Urinary bladder (tissue), 4 donors: Measurements from ENCODE around the gene STRADA. TPM values are rescaled to one million over a fixed set of nuclear protein-coding genes. Genes with fewer than 3 reads are reported as not detected.

ENCODE experiments used
- DNase-seq: peaks from one replicate; pipeline ENCODE4 v3.0.0-alpha.2; 2015; ENCODE audit errors: extremely low spot score
- H3K27ac ChIP-seq: one replicate; pipeline ENCODE4 v1.5.1; 2013; ENCODE audit warnings: low read depth, mild to moderate bottlenecking, moderate library complexity
- H3K36me3 ChIP-seq: one replicate; pipeline ENCODE4 v1.6.1; 2013; ENCODE audit warnings: mild to moderate bottlenecking, moderate library complexity; ENCODE audit not compliant: insufficient read depth
- H3K4me1 ChIP-seq: one replicate; pipeline ENCODE4 v1.6.1; 2013; ENCODE audit warnings: mild to moderate bottlenecking, moderate library complexity; ENCODE audit not compliant: insufficient read depth
- H3K4me3 ChIP-seq: one replicate; pipeline ENCODE4 v1.5.1; 2013; ENCODE audit warnings: low read depth, low read length
- WGBS: extraction: QIAGEN DNeasy Blood & Tissue Kit; methylation state at CpG from one replicate; pipeline ENCODE4 v1.1.7; 2013; 5-methylcytosine and 5-hydroxymethylcytosine counted together
- polyA plus RNA-seq: library from polyadenylated mRNA; stranded (reverse); fragments of 200-250 nt; gene quantifications from one replicate; pipeline ENCODE4 v1.2.3, GENCODE V29; 2013
- total RNA-seq: library from RNA; depleted of rRNA; stranded (reverse); fragments of >200 nt; gene quantifications from one replicate; pipeline ENCODE4 v1.2.3, GENCODE V29; 2014
- donor health status: healthy with polysubstance abuse.
- donor health status: healthy.

The STRADA gene
- total and polyA plus RNA-seq, 2 donors, result 24.9 to 41.7 TPM

DNA sequence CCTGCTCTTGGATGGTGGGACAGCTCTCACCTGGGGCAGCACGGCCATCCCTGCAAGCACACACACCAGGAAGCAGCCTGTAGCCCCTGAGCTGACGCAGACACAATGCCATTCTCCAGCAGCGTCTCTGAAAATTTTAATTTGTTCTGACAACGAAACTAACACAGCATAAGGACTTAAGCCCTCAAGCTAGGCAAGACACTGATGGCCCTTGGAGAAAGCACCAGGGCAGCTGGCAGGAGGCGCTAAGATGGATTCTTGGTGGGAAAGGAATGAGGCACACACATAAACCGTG, 38.9 kb downstream of the STRADA start:
- Histone ChIP-seq H3K27ac (no peak overlapping the region), H3K36me3 (no peaks in the 10 kb centered on the region)
- no peak for DNase-seq

DNA sequence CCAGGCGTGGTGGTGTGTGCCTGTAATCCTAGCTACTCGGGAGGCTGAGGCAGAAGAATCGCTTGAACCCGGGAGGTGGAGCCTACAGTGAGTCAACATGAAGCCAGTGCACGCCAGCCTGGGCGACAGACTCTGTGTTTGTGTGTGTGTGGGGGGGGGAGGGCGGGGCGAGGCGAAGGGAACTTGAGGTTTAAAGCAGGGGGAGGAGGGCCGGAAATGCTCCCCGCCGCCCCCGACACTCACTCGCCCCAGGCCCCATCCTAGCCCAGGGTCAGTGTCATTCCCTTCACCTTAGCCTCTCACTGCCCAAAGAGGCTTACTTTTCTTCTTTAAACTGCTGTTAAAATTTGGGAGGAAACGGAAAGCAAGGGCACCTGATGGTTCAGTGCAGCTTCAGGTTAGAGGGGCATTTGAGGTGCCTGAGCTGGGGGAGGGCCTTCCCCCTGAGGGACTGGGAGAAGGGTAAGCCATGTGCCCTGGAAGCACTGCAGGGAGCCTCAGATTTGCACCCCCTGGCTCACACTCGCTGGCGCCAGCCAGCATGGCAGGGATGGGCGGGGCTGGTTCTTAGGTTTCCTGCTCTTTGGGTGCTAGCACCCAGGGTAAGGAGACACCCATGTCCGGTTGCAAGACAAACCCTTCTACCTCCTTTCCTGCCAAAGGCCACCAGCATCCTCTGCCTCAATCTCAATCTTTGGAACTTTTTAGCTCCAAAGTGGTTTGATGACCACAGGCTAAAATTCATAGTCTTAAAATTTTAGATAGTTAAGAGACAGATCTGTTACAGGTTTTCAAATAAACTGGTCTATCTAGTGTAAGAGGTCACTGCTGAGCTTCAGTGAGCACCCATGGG, 39.5 kb downstream of the STRADA start:
- H3K4me1 ChIP-seq, result peaks cover 3% of the 10 kb centered on the region
- 83% methylated on average over 19 of the region's 19 CpGs for WGBS
- H3K36me3 ChIP-seq, result no peaks in the 10 kb centered on the region
- no peak for DNase-seq
- no peak overlapping the region for H3K4me3 ChIP-seq
- H3K27ac ChIP-seq, result peak overlapping the region; percentile 3

More for the DNA sequence above, 38.9 kb downstream of the STRADA start:
- WGBS, result 84% methylated on average over 6 of the region's 6 CpGs
- no peak overlapping the region for H3K4me3 ChIP-seq
- peaks cover 3% of the 10 kb centered on the region for H3K4me1 ChIP-seq

DNA sequence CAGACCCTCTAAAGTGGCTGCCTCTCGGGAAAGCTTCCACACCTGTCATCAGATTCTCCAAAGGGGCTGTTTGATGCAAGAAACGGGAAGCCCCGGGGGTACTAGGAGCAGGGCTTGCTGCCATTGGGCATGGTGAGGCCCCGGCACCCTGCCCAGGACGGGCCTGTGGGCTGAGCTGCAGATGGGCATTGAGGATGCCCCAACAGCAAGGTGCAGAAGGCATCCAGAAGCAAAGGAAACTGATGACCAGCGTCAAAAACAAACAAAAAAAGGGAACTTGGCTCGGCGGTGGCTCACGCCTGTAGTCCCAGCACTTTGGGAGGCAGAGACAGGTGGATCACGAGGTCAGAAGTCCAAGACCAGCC, 40.2 kb downstream of the STRADA start:
- no peak for DNase-seq
- WGBS, result 69% methylated on average over 10 of the region's 10 CpGs
- H3K27ac ChIP-seq, result no peak overlapping the region
- H3K4me1 ChIP-seq, result peaks cover 3% of the 10 kb centered on the region
- peak overlapping the region; percentile 60 for H3K4me3 ChIP-seq
- no peaks in the 10 kb centered on the region for H3K36me3 ChIP-seq

- Histone ChIP-seq H3K4me3 (peak overlapping the region; percentile 60), H3K27ac (no peak overlapping the region), H3K4me1 (peaks cover 3% of the 10 kb centered on the region), H3K36me3 (no peaks in the 10 kb centered on the region)
- DNase-seq, result no peak
- WGBS, result 5% methylated on average over 88 of the region's 88 CpGs
Measured at GRCh38 chr17:63700528-63701455, 40.8 kb downstream of the STRADA start.

DNA sequence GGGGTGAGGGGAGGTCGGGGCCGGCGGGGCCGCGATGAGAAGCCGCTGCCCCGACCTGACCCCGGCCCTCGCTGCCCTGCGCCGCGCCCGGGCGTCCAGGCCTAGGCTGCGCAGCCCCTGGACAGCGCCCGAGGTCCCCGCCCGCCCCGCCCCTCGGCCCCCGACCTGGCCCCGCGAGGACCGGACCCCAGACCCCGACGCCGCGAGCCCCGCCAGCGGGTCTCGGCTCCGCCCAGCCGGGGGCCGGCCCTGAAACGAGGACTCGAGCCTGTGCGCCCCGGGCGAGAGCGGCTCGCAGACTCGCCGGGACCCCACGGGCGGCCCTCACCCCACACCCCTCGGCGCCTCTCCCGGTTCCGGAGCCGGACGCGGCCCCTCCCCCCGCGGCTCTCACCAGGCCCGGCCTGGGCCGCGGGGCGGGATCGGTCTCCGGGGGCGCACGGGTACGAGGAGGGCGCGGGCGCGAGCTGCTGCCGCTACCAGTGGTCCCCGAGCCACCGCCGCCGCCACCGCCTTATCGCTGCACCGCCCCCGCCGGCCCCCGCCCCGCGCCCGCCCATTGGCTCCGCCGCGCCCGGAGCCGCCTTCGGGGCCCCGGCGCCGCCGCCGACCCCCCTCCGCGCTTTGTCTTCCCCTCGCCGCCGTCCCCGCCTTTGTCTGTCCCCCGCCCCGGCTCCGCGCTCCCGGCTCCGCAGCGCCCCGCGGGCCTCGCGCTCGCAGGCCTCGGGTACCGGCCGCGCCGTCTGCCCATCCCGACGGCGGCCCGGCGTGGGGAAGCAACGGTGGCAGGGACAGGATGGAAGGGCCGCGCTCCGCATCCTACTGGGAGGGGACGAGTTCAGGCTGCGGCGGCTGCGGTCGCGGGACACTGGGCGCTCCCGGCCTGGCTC, 41.7 kb downstream of the STRADA start, which contains the start of gene LIMD2:
Gene LIMD2 (minus strand): TSS at position 488 of the 890 bp plus-strand sequence. CDS start 827 bp downstream, outside the sequence.
- H3K4me1 ChIP-seq, result peaks cover 3% of the 10 kb centered on the region
- no peak for DNase-seq
- H3K27ac ChIP-seq, result peak within 1 kb of the TSS; percentile 68
- no peaks in the 10 kb centered on the region for H3K36me3 ChIP-seq
- H3K4me3 ChIP-seq, result peak within 1 kb of the TSS; percentile 60
- under 1% methylated on average over 133 of the region's 133 CpGs for WGBS

GRCh38 chr17:63698886-63699637, 42.5 kb downstream of the STRADA start:
- H3K4me3 ChIP-seq, result peak overlapping the region; percentile 60
- 15% methylated on average over 45 of the region's 45 CpGs for WGBS
- peaks cover 3% of the 10 kb centered on the region for H3K4me1 ChIP-seq
- DNase-seq, result no peak
- H3K36me3 ChIP-seq, result no peaks in the 10 kb centered on the region
- H3K27ac ChIP-seq, result peak overlapping the region; percentile 68

DNA sequence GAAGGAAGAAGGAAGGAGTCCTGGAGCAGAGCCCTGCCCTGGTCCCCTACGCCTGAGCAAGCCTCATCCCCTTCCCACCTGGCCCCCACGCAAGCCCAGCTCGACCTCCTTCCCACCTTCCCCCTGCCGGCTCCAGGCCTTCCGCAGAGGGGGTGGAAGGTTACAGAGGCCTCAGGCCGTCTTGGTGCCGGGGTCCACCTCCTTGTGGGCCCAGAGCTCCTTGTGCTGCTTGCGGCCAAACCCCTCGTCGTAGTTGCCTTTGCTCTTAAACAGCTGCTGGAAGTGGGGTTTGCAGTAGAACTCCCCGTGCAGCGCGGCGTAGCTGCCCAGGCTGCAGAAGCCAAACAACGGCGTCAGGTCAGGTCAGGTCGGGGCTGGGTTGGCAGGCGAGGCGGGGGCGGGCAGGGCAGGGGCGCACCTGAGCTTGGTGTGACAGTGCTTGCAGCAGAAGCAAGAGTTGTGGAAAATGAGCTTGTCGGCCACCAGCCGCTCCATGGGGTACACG, 43.2 kb downstream of the STRADA start:
- H3K4me3 ChIP-seq, result peak overlapping the region; percentile 60
- peak overlapping the region; percentile 2 for H3K27ac ChIP-seq
- no peaks in the 10 kb centered on the region for H3K36me3 ChIP-seq
- peaks cover 3% of the 10 kb centered on the region for H3K4me1 ChIP-seq
- DNase-seq, result no peak
- 56% methylated on average over 24 of the region's 24 CpGs for WGBS

GRCh38 chr17:63697341-63698286, 44.0 kb downstream of the STRADA start:
- peak overlapping the region; percentile 2 for H3K27ac ChIP-seq
- 71% methylated on average over 22 of the region's 22 CpGs for WGBS
- peak overlapping the region; percentile 60 for H3K4me3 ChIP-seq
- H3K4me1 ChIP-seq, result peaks cover 3% of the 10 kb centered on the region
- DNase-seq, result no peak
- H3K36me3 ChIP-seq, result no peaks in the 10 kb centered on the region

GRCh38 chr17:63696381-63696961, 45.1 kb downstream of the STRADA start:
- DNase-seq, result no peak

GRCh38 chr17:63695889-63696288, 45.7 kb downstream of the STRADA start:
- H3K27ac ChIP-seq, result no peak overlapping the region
- H3K4me1 ChIP-seq, result peaks cover 3% of the 10 kb centered on the region
- DNase-seq, result no peak
- H3K36me3 ChIP-seq, result no peaks in the 10 kb centered on the region
- no peak overlapping the region for H3K4me3 ChIP-seq
- 82% methylated on average over 6 of the region's 6 CpGs for WGBS

More at GRCh38 chr17:63696381-63696961, 45.1 kb downstream of the STRADA start:
- H3K4me3 ChIP-seq, result no peak overlapping the region
- H3K4me1 ChIP-seq, result peaks cover 3% of the 10 kb centered on the region
- 69% methylated on average over 9 of the region's 9 CpGs for WGBS
- H3K27ac ChIP-seq, result no peak overlapping the region
- no peaks in the 10 kb centered on the region for H3K36me3 ChIP-seq

DNA sequence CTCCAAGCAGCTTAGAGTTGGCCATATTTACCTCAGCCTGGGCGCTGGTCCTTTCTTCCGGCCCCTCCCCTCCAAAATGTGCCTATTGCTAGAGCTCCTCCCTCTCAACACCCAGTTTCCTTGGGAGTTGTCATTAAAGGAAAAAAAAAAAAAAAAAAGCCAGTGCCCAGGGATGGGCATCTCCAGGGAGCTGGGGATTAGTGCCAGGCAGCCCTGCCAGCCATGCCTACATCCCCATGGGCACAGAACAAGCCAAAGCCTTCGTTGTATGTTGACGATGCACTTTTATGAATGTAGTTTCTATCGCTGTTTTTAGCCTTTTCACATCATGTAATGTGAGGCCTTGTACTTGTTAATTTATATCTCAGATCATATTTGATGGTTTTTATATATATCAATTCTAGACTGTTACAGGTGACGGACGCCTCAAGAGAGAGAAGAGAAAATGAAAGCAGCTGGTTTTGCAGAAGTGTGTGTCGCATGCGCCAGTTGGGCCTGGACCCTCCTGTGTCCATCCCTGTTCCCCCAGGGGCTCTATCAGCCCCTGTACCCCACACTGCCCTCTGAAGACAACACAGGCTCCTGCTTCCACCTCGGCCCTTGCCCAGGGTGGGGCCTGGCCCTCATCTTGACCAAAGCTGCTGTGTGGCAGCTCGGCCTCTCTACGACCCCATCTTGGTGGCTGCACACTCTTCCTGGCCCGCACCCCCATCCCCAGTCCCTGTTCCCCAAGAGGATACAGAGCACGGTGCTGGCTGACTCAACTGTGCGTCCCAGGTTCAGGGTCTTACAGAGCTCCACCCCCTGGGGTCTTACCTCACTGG, 46.4 kb downstream of the STRADA start:
- H3K27ac ChIP-seq, result no peak overlapping the region
- WGBS, result 80% methylated on average over 15 of the region's 15 CpGs
- no peaks in the 10 kb centered on the region for H3K36me3 ChIP-seq
- no peak for DNase-seq
- H3K4me3 ChIP-seq, result no peak overlapping the region
- H3K4me1 ChIP-seq, result no peaks in the 10 kb centered on the region
